ENCODE data around the gene BCL6. TPM values are rescaled to one million over a fixed set of nuclear protein-coding genes. Genes with fewer than 3 reads are reported as not detected.
"Not testable (repeated sequence)": the region's sequence is repeated elsewhere in the genome, so short reads cannot be mapped to it uniquely, and the experiment has no call there.

The BCL6 gene
- polyA plus RNA-seq, 2 donors: 24.4 to 28.7 TPM

DNA sequence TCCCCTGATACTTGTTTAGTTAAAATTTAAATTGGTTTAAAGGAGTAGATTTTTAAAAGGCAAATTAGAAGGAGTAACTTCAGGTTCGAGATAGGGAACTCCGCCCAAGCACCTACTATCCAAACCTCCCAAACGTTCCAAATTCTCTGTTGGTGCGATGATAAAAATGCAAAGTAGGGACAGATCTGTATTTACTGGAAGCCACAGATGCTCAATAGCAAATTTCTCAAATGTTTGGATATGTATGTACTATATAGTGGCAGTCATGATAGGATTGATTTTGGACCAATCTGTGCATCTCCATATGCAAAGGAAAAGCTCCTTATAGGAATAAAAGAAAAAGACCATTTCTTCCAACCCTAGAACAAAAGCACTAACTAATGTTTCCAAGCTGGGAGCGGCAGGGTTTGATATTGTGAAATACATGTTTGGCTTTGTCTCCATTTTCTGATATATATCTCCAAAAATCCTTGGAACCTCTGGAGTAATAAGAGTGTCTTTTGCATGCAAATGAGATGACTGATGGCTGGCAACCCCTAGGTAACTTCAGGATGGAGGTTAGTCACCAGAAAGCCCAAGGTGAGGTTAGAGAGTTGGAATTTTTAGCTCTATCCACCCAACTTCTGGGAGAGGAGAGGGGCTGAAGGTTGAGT, 58.5 kb downstream of the BCL6 start:
- no peak overlapping the region for H3K27ac ChIP-seq (ENCODE audit: low read depth in 2 of 2, low read length in 1 of 2)
- H3K4me1 ChIP-seq (ENCODE audit: control insufficient read depth in 2 of 2, insufficient read depth in 2 of 2, low read length in 1 of 2): no peaks in the 10 kb centered on the region
- H3K36me3 ChIP-seq (ENCODE audit: control insufficient read depth in 2 of 2, insufficient read depth in 2 of 2, low read length in 1 of 2): no peaks in the 10 kb centered on the region
- no peak overlapping the region for H3K4me3 ChIP-seq (ENCODE audit: low read depth in 1 of 2, low read length in 2 of 2)
- H3K9me3 ChIP-seq (ENCODE audit: control insufficient read depth in 2 of 2, insufficient read depth in 1 of 2, low read depth in 1 of 2, low read length in 1 of 2): no peaks in the 10 kb centered on the region
- WGBS, 2 donors: 90 to 94% methylated on average over 5 of the region's 5 CpGs
- H3K27me3 ChIP-seq (ENCODE audit: control insufficient read depth in 1 of 2, insufficient read depth in 2 of 2, low read length in 2 of 2): peaks cover 0 to 3% of the 10 kb centered on the region in 2 donors

DNA sequence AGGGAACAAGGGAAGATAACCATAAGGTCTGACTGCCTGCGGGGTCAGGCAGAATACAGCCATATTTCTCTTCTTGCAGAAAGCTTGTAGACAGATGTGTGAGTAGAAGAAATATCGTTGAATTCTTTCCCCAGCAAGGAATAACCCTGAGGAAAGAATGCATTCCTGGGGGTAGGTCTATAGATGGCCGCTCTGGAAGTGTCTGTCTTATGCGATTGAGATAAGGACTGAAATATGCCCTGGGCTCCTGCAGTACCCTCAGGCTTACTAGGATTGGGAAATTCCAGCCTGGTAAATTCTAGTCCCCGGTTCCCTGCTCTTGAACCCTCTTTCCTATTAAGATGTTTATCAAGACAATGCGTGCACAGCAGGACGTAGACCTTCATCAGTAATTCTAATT, 59.3 kb downstream of the BCL6 start:
- H3K27ac ChIP-seq (ENCODE audit: low read depth in 2 of 2, low read length in 1 of 2): no peak overlapping the region
- H3K4me1 ChIP-seq (ENCODE audit: control insufficient read depth in 2 of 2, insufficient read depth in 2 of 2, low read length in 1 of 2): no peaks in the 10 kb centered on the region
- H3K36me3 ChIP-seq (ENCODE audit: control insufficient read depth in 2 of 2, insufficient read depth in 2 of 2, low read length in 1 of 2): no peaks in the 10 kb centered on the region
- peaks cover 0 to 3% of the 10 kb centered on the region in 2 donors for H3K27me3 ChIP-seq (ENCODE audit: control insufficient read depth in 1 of 2, insufficient read depth in 2 of 2, low read length in 2 of 2)
- H3K4me3 ChIP-seq (ENCODE audit: low read depth in 1 of 2, low read length in 2 of 2): no peak overlapping the region
- no peaks in the 10 kb centered on the region for H3K9me3 ChIP-seq (ENCODE audit: control insufficient read depth in 2 of 2, insufficient read depth in 1 of 2, low read depth in 1 of 2, low read length in 1 of 2)
- WGBS, 2 donors: 91 to 95% methylated on average over 7 of the region's 7 CpGs

DNA sequence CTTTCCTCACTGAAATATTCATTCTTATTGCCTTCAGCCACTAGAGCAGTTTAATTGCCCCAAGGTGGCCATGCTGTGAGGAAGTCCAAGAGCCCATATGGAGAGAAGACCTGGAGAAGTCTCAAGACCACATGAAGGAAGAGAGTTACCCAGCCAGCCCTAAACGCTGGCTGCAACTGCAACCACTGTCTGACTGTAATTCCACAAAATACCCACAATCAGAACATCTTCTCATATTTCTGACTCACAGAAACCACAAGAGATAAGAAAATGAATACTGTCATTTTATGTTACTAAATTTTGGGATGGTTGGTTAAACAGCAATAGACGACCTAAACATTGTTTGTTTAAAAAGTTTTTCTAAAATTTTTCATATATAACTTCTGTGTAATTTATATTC, 60.4 kb downstream of the BCL6 start:
- 60 to 61% methylated on average over 2 of the region's 2 CpGs for WGBS, 2 donors

DNA sequence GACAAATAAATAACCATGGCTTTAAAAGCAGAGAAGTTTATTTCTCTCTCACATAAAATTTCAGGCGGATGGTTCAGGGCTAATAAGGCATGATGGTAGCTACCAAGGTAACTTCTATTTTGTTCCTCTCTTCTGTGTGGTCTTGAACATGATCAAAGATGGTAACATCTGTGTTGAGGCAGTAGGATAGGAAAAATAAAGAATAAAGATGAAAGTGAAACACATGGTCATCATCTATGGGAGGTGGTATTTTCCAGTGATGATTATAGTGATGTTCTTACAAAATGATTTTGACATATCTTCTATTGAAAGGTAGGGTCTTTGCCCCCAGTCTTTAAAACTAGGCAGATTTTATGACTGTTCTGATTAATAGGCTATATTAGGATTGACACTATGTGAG, 60.8 kb downstream of the BCL6 start:
- Histone ChIP-seq H3K4me3 (ENCODE audit: low read depth in 1 of 2, low read length in 2 of 2) (no peak overlapping the region), H3K9me3 (ENCODE audit: control insufficient read depth in 2 of 2, insufficient read depth in 1 of 2, low read depth in 1 of 2, low read length in 1 of 2) (no peaks in the 10 kb centered on the region), H3K4me1 (ENCODE audit: control insufficient read depth in 2 of 2, insufficient read depth in 2 of 2, low read length in 1 of 2) (no peaks in the 10 kb centered on the region), H3K27ac (ENCODE audit: low read depth in 2 of 2, low read length in 1 of 2) (no peak overlapping the region), H3K27me3 (ENCODE audit: control insufficient read depth in 1 of 2, insufficient read depth in 2 of 2, low read length in 2 of 2) (peaks cover 0 to 3% of the 10 kb centered on the region in 2 donors), H3K36me3 (ENCODE audit: control insufficient read depth in 2 of 2, insufficient read depth in 2 of 2, low read length in 1 of 2) (no peaks in the 10 kb centered on the region)
- WGBS, 2 donors: 86 to 93% methylated on average over 1 of the region's 1 CpG

More for the DNA sequence above, 60.4 kb downstream of the BCL6 start:
- H3K36me3 ChIP-seq (ENCODE audit: control insufficient read depth in 2 of 2, insufficient read depth in 2 of 2, low read length in 1 of 2): no peaks in the 10 kb centered on the region
- H3K4me3 ChIP-seq (ENCODE audit: low read depth in 1 of 2, low read length in 2 of 2): no peak overlapping the region
- no peaks in the 10 kb centered on the region for H3K9me3 ChIP-seq (ENCODE audit: control insufficient read depth in 2 of 2, insufficient read depth in 1 of 2, low read depth in 1 of 2, low read length in 1 of 2)
- H3K27ac ChIP-seq (ENCODE audit: low read depth in 2 of 2, low read length in 1 of 2): no peak overlapping the region
- peaks cover 0 to 3% of the 10 kb centered on the region in 2 donors for H3K27me3 ChIP-seq (ENCODE audit: control insufficient read depth in 1 of 2, insufficient read depth in 2 of 2, low read length in 2 of 2)
- no peaks in the 10 kb centered on the region for H3K4me1 ChIP-seq (ENCODE audit: control insufficient read depth in 2 of 2, insufficient read depth in 2 of 2, low read length in 1 of 2)

DNA sequence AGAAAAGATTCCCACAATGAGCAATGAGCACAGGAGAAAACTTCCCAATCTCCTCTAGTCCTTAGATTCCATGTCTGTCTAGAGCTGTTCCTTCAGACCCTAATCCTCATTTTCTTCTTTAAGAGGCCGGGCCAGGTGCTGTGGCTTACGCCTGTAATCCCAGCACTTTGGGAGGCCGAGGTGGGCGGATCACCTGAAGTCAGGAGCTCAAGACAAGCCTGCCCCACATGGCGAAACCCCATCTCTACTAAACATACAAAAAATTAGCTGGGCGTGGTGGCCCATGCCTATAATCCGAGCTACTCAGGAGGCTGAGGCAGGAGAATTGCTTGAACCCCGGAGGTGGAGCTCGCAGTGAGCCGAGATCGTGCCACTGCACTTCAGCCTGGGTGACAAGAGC, 63.5 kb downstream of the BCL6 start:
- H3K4me3 ChIP-seq (ENCODE audit: low read depth in 1 of 2, low read length in 2 of 2); H3K36me3 ChIP-seq (ENCODE audit: control insufficient read depth in 2 of 2, insufficient read depth in 2 of 2, low read length in 1 of 2); H3K4me1 ChIP-seq (ENCODE audit: control insufficient read depth in 2 of 2, insufficient read depth in 2 of 2, low read length in 1 of 2); H3K27ac ChIP-seq (ENCODE audit: low read depth in 2 of 2, low read length in 1 of 2); H3K9me3 ChIP-seq (ENCODE audit: control insufficient read depth in 2 of 2, insufficient read depth in 1 of 2, low read depth in 1 of 2, low read length in 1 of 2); H3K27me3 ChIP-seq (ENCODE audit: control insufficient read depth in 1 of 2, insufficient read depth in 2 of 2, low read length in 2 of 2): not testable (repeated sequence)
- WGBS, 2 donors: 79 to 80% methylated on average over 11 of the region's 11 CpGs

DNA sequence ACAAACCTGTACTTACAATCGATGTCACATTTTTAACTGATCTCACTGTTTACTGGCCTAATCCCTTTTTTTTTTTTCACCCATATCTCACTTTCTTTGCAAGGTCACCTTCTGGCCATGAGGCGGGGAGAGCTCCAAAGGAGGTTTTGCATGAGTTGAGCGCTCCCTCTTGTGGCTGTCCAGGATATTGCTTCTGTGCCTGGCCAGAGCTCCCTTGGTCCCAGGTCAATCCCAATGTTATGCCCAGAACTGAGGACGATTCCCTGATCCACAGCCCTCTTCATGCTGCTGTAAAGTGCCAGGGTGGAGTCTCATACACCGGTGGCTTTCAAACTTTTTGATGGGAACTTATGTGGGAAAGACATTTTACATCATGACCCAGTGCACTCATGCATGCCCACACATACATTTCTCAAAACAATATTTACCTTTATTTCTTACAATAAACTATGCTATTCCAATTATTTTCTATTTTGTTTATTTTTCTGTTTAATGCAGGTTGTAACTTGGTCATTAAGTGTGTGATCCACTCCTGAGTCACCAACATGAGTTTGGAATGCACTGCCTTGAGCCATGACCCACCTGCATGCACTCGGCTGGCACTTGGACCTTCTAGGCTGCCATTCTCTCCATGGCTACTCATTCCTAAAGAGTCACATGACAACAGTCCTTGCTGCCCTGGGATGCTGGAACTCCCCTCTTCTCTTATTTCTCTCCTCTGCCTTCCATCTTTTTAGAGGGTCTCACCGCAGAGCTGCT, 65.5 kb downstream of the BCL6 start:
- WGBS, 2 donors: 24 to 27% methylated on average over 7 of the region's 7 CpGs

DNA sequence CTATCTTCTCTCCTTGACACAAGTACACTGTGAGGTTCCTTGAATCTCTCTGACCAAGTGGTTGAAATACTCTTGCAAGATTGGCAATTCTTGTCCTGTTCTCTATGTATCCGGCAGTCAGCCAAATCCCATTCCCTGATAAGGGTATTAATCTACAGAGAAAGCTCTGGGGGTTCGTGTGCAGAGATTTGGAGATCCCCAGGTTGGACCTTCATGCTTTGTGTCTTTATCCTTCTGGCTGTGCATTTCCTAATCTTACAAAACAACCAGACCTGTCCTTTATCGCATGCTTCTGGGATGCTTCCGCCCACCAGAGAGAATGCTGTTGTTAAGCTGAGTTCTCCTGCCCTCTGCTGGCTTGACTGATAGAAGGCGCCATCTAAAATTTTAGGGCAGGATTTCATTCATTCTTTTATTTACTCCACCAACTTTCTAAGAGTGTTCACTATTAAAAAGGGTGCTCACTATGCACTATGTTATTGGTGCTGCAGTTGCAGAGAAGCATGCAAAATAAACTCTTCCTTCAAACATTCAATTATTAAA, 66.5 kb downstream of the BCL6 start:
- Histone ChIP-seq H3K27ac (ENCODE audit: low read depth in 2 of 2, low read length in 1 of 2) (no peak overlapping the region), H3K36me3 (ENCODE audit: control insufficient read depth in 2 of 2, insufficient read depth in 2 of 2, low read length in 1 of 2) (no peaks in the 10 kb centered on the region), H3K27me3 (ENCODE audit: control insufficient read depth in 1 of 2, insufficient read depth in 2 of 2, low read length in 2 of 2) (no peaks in the 10 kb centered on the region)

More for the DNA sequence above, 65.5 kb downstream of the BCL6 start:
- Histone ChIP-seq H3K9me3 (ENCODE audit: control insufficient read depth in 2 of 2, insufficient read depth in 1 of 2, low read depth in 1 of 2, low read length in 1 of 2) (no peaks in the 10 kb centered on the region), H3K4me1 (ENCODE audit: control insufficient read depth in 2 of 2, insufficient read depth in 2 of 2, low read length in 1 of 2) (no peaks in the 10 kb centered on the region), H3K27ac (ENCODE audit: low read depth in 2 of 2, low read length in 1 of 2) (no peak overlapping the region), H3K4me3 (ENCODE audit: low read depth in 1 of 2, low read length in 2 of 2) (no peak overlapping the region), H3K27me3 (ENCODE audit: control insufficient read depth in 1 of 2, insufficient read depth in 2 of 2, low read length in 2 of 2) (no peaks in the 10 kb centered on the region), H3K36me3 (ENCODE audit: control insufficient read depth in 2 of 2, insufficient read depth in 2 of 2, low read length in 1 of 2) (no peaks in the 10 kb centered on the region)

DNA sequence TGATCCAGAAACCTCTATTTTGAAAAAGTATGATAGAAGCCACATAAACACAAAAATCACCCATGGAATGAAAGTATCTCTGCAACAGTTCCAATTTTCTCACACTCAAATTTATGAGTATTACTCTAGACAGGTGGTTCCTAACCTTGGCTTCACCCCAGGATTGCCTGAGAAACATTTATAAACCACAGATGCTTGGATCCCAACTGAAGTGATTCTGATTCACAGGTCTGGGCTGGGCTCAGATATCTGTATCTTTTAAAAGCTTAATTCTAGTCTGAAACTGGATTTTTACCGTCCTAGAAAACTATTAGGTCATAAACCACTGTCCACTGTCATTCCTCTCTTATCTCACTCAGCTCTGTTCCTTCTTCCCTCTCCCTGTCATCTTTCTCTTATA, 67.7 kb downstream of the BCL6 start:
- H3K36me3 ChIP-seq (ENCODE audit: control insufficient read depth in 2 of 2, insufficient read depth in 2 of 2, low read length in 1 of 2): no peaks in the 10 kb centered on the region
- H3K27ac ChIP-seq (ENCODE audit: low read depth in 2 of 2, low read length in 1 of 2): no peak overlapping the region
- H3K4me1 ChIP-seq (ENCODE audit: control insufficient read depth in 2 of 2, insufficient read depth in 2 of 2, low read length in 1 of 2): no peaks in the 10 kb centered on the region
- no peak overlapping the region for H3K4me3 ChIP-seq (ENCODE audit: low read depth in 1 of 2, low read length in 2 of 2)
- H3K9me3 ChIP-seq (ENCODE audit: control insufficient read depth in 2 of 2, insufficient read depth in 1 of 2, low read depth in 1 of 2, low read length in 1 of 2): no peaks in the 10 kb centered on the region
- 52 to 55% methylated on average over 1 of the region's 1 CpG for WGBS, 2 donors
- no peaks in the 10 kb centered on the region for H3K27me3 ChIP-seq (ENCODE audit: control insufficient read depth in 1 of 2, insufficient read depth in 2 of 2, low read length in 2 of 2)

More for the DNA sequence above, 66.5 kb downstream of the BCL6 start:
- Histone ChIP-seq H3K4me3 (ENCODE audit: low read depth in 1 of 2, low read length in 2 of 2) (no peak overlapping the region), H3K4me1 (ENCODE audit: control insufficient read depth in 2 of 2, insufficient read depth in 2 of 2, low read length in 1 of 2) (no peaks in the 10 kb centered on the region), H3K9me3 (ENCODE audit: control insufficient read depth in 2 of 2, insufficient read depth in 1 of 2, low read depth in 1 of 2, low read length in 1 of 2) (no peaks in the 10 kb centered on the region)
- 22 to 26% methylated on average over 5 of the region's 5 CpGs for WGBS, 2 donors

DNA sequence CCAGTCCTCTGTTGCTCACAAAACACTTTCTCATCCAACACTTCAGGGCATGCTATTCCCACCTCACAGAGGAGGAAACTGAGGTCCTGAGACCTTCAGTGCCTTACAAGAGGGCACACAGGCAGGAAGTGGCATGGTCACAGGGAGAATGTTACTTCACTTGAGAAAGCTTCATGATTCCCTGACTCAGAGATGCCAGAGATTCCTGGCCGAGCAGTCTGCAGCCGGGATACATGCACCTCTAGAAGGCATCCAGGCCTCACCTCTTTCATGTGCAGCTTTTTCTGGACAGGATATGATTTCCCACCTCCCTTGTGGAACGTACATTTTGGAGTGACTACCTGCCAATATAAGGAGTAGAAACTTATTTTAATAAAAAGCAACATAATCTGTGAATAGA, 72.3 kb downstream of the BCL6 start:
- 55 to 57% methylated on average over 3 of the region's 3 CpGs for WGBS, 2 donors
- no peak overlapping the region for H3K27ac ChIP-seq (ENCODE audit: low read depth in 2 of 2, low read length in 1 of 2)

More for the DNA sequence above, 72.3 kb downstream of the BCL6 start:
- Histone ChIP-seq H3K4me3 (ENCODE audit: low read depth in 1 of 2, low read length in 2 of 2) (no peak overlapping the region), H3K4me1 (ENCODE audit: control insufficient read depth in 2 of 2, insufficient read depth in 2 of 2, low read length in 1 of 2) (no peaks in the 10 kb centered on the region), H3K36me3 (ENCODE audit: control insufficient read depth in 2 of 2, insufficient read depth in 2 of 2, low read length in 1 of 2) (no peaks in the 10 kb centered on the region), H3K27me3 (ENCODE audit: control insufficient read depth in 1 of 2, insufficient read depth in 2 of 2, low read length in 2 of 2) (peaks cover 0 to 7% of the 10 kb centered on the region in 2 donors), H3K9me3 (ENCODE audit: control insufficient read depth in 2 of 2, insufficient read depth in 1 of 2, low read depth in 1 of 2, low read length in 1 of 2) (no peaks in the 10 kb centered on the region)
